Left renal cortex interstitium (tissue), 4 donors: Measurements from ENCODE around the gene KMT2C. TPM values are rescaled to one million over a fixed set of nuclear protein-coding genes. Genes with fewer than 3 reads are reported as not detected.
A peak's percentile ranks its signal among the peaks of the same experiment; 100 is the strongest.
"Not testable (repeated sequence)": the region's sequence is repeated elsewhere in the genome, so short reads cannot be mapped to it uniquely, and the experiment has no call there.

ENCODE experiments used
- DNase-seq, 4 donors: peaks; one replicate each; pipeline ENCODE4 v3.0.0-alpha.2; 2013; ENCODE audit warnings: low read depth in 4 of 4, low spot score in 2 of 4, missing footprints in 1 of 4
- polyA plus RNA-seq, 4 donors: library from polyadenylated mRNA; unstranded; fragments of 120-200 nt; gene quantifications; one replicate each; pipeline ENCODE4 v1.2.1, GENCODE V29; 2013; ENCODE audit not compliant: insufficient read length in 4 of 4

The KMT2C gene
- polyA plus RNA-seq, 4 donors: 27.7 to 46.5 (median 39.0) TPM

- DNase-seq: no peak
These were observed 6.6 kb upstream of the KMT2C start for GRCh38 chr7:152442330-152442835.

GRCh38 chr7:152441810-152442209 lies 6.0 kb upstream of the KMT2C start:
- DNase-seq: not testable (repeated sequence)

- not testable (repeated sequence) for DNase-seq
These were observed 5.4 kb upstream of the KMT2C start for GRCh38 chr7:152441168-152441567.

DNA sequence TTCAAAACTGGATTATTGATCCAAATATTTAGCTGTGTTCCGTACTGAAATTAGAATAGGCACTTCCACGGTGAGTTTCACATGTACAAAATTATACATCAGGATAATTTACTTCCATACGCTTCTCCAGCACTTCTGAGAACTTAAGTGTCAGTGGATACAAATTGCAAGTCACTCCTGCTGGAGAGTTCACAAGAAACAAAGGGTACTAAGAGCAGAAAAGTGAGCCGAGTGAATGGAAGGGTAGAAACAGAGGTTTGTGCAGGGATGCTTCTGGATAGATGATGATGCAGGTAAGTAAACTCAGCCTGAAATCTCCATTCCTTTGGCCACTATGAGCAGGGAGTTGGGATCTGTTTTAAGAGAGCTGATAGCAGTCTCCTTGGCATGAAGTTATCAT lies 2.2 kb upstream of the KMT2C start:
- DNase-seq: not testable (repeated sequence)

DNA sequence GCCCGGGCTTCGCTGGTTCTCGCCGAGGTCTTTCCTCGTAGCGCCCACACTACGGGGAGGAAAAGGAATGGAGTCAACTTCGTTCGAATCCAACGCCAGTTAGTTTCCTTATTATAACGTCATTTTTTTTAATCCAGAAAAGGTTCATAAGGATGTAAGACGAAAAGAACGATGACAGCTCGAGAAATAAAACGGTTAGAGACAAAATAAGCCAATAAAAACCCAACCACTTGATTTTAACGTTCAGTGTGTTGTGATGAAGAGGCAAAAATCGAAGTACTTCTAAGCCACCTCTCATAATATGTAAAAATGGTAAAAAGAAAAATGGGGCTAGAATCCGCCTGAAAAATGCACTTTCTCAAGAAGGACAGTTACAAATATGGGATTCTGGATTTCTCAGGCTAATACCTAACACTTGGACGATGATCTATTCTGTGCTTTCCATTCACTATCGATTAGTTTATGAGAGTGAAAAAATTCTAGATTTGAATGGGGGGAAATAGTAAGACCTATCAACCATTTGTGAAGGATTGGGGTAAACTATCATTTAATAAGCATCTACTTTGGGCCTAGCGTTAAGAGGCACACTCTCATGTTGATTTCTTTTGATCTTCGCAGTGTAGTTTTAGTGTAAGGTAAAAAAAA lies 1.2 kb upstream of the KMT2C start:
- not testable (repeated sequence) for DNase-seq

DNA sequence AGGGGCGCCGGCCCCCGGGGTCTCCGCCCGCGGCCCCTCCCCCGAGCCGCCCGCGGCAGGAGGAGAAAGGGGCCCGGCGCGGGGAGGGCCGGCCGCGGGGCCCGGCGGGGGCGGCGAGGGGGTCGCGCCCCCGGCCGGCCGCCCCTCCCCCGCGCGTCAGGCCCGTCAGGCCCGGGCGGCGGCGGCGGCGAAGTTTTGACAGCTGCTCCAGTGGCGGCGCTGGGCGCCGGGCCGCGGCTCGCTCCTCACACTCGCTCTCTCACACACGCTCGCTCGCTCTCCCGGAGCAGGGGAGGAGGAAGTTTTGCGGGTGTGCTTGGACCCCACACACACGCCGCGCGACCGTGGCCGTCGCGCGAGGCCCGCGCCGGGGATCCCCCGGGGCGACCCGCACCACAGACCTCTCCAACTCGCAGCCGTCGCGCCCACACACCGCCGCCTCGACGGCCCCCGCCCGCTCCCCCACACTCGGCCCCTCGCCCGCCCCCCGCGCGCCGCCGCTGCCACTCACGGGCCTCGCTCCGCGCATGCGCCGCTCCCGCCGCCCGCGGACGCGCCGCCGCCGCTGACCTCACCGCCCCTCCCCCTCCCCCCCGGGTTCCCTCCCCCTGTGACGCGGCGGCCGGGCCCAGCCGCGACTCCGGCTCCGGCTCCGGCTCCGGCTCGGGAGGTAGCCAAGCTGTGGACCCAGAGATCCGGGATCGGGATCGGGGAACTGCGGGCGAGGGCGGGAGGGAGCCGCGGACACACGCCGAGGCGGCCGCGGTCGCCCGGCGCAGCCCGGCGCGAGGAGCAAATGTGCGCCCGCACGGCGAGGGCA lies 518 bp upstream of the KMT2C start:
- DNase-seq: peak; percentile 64 to 85 (median 82)

DNA sequence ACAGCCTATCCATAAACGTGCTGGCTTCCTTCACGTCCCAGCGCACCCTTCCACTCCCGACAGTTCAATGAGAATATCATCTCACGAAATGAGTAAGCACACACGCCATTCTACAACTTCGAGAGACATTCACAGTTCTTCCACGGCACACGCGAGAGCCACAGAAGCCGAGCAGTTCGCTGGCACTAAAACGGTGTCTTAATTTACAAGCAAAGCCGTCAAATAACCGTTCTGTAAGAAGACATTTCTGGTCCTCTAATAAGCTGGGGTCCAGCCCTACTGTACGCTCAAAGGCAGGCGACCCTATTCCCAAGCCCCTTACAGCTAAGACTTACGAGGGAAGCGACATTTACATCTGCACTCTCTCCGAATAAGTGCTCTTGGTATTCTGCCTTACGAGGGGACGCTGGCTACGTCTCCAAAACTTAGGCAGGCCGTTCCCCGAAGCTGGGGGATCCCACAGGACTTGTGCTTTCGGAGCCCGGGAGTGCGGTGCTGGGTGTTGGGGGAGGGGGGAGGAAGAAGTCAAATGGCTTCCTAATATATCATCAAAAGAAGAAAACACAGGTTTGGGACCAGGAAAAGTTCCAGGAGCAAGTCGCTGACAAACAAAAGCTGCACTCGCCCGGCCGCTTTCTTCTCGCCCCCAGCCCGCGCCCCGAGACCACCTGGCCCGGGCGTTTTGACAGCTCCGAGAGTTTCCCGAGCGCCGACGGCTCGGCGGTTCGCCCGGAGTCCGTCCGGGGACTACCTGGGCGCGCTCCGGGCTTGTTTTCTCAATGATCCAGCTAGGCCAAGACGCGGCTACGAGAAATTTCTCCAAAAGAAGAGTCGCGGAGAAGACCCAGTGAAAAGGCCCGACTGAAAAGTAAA lies 1.1 kb downstream of the KMT2C start:
- DNase-seq: peak in 3 of 4 donors; percentile 25 to 53 (median 48)

- DNase-seq: peak in 3 of 4 donors; percentile 14 to 31 (median 17)
These were observed 1.9 kb downstream of the KMT2C start for GRCh38 chr7:152433721-152434490.

DNA sequence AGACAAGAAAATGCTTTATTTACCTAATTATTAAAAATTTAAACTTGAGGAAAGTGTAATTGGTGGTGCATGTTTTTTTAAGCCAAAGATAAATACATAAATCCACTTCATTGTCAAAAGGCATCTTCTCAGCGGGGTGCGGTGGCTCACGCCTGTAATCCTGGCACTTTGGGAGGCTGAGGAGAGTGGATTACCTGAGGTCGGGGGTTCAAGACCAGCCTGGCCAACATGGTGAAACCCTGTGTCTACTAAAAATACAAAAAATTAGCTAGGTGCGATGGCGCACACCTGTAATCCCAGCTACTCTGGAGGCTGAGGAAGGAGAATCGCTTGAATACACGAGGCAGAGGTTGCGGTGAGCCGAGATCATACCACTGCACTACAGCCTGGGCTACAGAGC lies 3.1 kb downstream of the KMT2C start:
- not testable (repeated sequence) for DNase-seq

- no peak for DNase-seq
These were observed 4.9 kb downstream of the KMT2C start for GRCh38 chr7:152430854-152431253.

DNA sequence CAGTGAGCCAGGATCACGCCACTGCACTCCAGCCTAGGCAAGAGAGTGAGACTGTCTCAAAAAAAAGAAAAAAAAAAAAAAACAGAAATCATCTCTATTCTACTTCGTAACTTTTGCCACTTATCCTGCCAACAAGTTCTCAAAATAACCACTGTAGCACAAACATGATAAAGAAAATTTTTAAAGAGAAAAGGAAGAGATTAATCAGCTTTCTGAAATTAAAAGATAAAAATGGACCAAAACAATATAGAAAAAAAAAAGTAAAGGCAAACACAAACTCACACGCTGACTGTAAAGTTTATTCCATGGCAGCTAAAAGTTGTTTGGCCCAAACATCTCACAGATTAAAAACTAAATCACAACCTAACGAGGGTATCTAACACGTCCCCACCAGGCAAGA lies 5.7 kb downstream of the KMT2C start:
- not testable (repeated sequence) for DNase-seq

DNA sequence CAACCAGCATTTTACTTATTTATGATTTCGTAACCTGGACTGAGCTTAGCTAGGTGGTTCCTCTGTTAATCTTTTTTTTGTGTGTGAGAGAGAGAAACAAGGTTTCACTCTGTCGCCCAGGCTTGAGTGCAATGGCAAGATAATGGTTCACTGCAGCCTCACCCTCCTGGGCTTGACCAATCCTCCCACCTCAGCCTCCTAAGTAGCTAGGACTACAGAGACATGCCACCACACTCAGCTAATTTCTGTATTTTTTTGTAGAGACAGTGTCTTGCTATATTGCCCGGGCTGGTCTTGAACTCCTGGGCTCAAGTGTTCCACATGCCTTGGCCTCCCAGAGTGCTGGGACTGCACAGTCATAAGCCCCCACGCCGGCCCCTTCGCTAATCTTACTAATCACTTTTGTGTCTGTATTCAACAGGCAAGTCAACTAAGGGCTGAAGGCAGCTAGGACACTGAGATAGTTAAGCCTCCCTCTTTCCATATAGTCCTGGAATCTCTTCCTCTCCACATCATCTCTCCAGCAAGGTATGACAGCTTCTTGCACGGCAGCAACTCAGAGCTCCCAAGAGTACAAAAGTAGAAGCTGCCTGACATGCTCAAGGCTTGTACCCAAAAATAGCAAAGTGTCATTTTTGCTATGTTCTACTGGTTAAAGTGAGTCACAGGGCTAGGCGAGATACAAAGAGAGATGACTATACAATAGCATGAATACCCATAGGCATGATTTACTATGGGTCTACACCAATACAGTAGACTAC lies 11.3 kb downstream of the KMT2C start:
- DNase-seq: no peak

DNA sequence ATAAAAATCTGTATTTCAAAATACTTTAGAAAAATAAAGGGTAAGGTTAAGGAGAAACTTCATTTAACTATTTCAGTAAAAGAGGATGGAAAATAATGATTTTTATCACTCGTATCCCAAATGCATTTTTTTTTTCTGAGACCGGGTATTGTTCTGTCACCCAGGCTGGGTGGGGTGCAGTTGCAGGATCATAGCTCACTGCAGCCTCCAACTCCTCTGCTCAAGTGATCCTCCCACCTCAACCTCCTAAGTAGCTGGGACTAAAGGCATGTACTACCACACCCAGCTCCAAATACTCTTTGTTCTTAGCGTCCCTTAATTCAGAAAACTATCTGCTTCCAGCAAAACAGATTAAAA lies 11.8 kb downstream of the KMT2C start:
- DNase-seq: no peak

- DNase-seq: not testable (repeated sequence)
These were observed 12.6 kb downstream of the KMT2C start for GRCh38 chr7:152423171-152423570.

- not testable (repeated sequence) for DNase-seq
These were observed 14.9 kb downstream of the KMT2C start for GRCh38 chr7:152420950-152421349.

- DNase-seq: no peak
These were observed 16.1 kb downstream of the KMT2C start for GRCh38 chr7:152419473-152420429.

DNA sequence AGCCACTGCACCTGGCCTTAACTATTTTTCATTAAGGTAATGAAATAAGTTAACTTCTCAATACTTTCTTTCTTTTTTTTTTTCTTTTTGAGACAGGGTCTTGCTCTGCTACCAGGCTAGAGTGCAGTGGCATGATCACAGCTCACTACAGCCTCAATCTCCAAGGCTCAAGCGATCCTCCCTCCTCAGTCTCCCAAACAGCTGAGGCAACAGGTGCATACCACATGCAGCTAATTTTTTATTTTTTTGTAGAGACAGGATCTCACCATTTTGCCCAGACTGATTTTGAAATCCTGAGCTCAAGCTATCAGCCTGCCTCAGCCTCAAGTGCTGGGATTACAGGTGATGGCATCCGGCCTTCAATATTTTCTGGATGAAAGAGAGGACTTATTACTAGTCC lies 21.0 kb downstream of the KMT2C start:
- no peak for DNase-seq

GRCh38 chr7:152411389-152411788 lies 24.4 kb downstream of the KMT2C start:
- DNase-seq: peak in 2 of 4 donors; percentile 31 to 37
